K562 (cell line): ENCODE data around the gene KRT75. TPM values are rescaled to one million over a fixed set of nuclear protein-coding genes. Genes with fewer than 3 reads are reported as not detected.

Experiments
- ATAC-seq: fragments of 200-7000 bp; cut with Tn5 transposase; 3 replicates; pipeline ENCODE4 v1.9.1; 2020; ENCODE audit warnings: moderate library complexity
- BruUV-seq: library from RNA; stranded (reverse); fragments of 400-500 nt; replicated peaks from 2 replicates; lab custom pipeline; 2021; lab: Mats Ljungman, UMichigan
- CTCF ChIA-PET: fragments of 300-600 bp; formaldehyde crosslinking; extraction: SDS; loops from one replicate; lab custom pipeline; 2021; ENCODE audit warnings: low intra/inter-chr PET ratio; lab: Yijun Ruan, JAX
- POLR2A ChIA-PET: fragments of 300-600, 350-650 bp; sonication (Branson Sonifier 250); formaldehyde crosslinking; extraction: SDS; loops from one replicate; lab custom pipeline; 2021; ENCODE audit warnings: antibody characterized with exemption, inconsistent platforms; lab: Yijun Ruan, JAX
- DNase-seq, 4 experiments: peaks; one replicate each; pipeline versions ENCODE4 v3.0.0 to v3.0.0-alpha.2; 2011 to 2018; ENCODE audit warnings: low spot score in 3 of 4, mixed read lengths in 3 of 4; ENCODE audit errors: extremely low read depth in 1 of 4
- FAIRE-seq: peaks from 2 replicates; lab custom pipeline; 2011; peaks lifted over from hg19 to GRCh38; lab: Jason Lieb, UNC
- H2AFZ ChIP-seq: 2 replicates; pipeline ENCODE4 v1.6.0; 2011; ENCODE audit warnings: low read depth, low read length, control low read depth, inconsistent platforms
- H3K27ac ChIP-seq: fragments of 200-600 bp; 3 replicates; pipeline ENCODE4 v1.8.0; 2011; ENCODE audit warnings: low read depth, mild to moderate bottlenecking, control low read depth, inconsistent platforms, low read length, moderate library complexity, mixed read lengths; ENCODE audit errors: extremely low read depth
- H3K27me3 ChIP-seq, 2 experiments: fragments of 300-600 bp in 1 of 2; 2 replicates in 1 of 2; 3 replicates in 1 of 2; pipeline versions ENCODE4 v1.6.0 to v1.8.0; 2011; ENCODE audit warnings: inconsistent platforms in 2 of 2, low read length in 2 of 2, mild to moderate bottlenecking in 1 of 2, mixed read lengths in 1 of 2, moderate library complexity in 1 of 2; ENCODE audit not compliant: control insufficient read depth in 2 of 2, insufficient read depth in 2 of 2
- H3K36me3 ChIP-seq: fragments of 300-600 bp; 3 replicates; pipeline ENCODE4 v1.8.0; 2011; ENCODE audit warnings: mild to moderate bottlenecking, low read length, inconsistent platforms; ENCODE audit not compliant: control insufficient read depth, insufficient read depth
- H3K4me1 ChIP-seq, 2 experiments: fragments of 200-600 bp in 1 of 2; replicated peaks in 1 of 2; 2 replicates in 1 of 2; 3 replicates in 1 of 2; pipeline versions ENCODE4 v1.5.1 to v1.8.0; 2011; ENCODE audit warnings: inconsistent platforms in 2 of 2, low read length in 2 of 2, mild to moderate bottlenecking in 1 of 2, mixed read lengths in 1 of 2, moderate library complexity in 1 of 2; ENCODE audit not compliant: control insufficient read depth in 2 of 2, insufficient read depth in 2 of 2
- H3K4me2 ChIP-seq: 2 replicates; pipeline ENCODE4 v1.6.1; 2011; ENCODE audit warnings: low read length, control low read depth, inconsistent platforms, mixed read lengths; ENCODE audit not compliant: insufficient read depth
- H3K4me3 ChIP-seq: fragments of 200-600 bp; sonication (generic), shearing (Covaris generic); 2 replicates; pipeline ENCODE4 v1.5.1; 2016; ENCODE audit warnings: control low read depth, inconsistent platforms
- H3K79me2 ChIP-seq: fragments of 200-600 bp; 3 replicates; pipeline ENCODE4 v1.8.0; 2011; ENCODE audit warnings: low read length, inconsistent platforms; ENCODE audit not compliant: control insufficient read depth, insufficient read depth
- H3K9ac ChIP-seq, 2 experiments: 2 replicates each; pipeline versions ENCODE4 v1.6.0 to v1.6.1; 2011; ENCODE audit warnings: low read depth in 2 of 2, low read length in 2 of 2, control low read depth in 1 of 2, inconsistent platforms in 1 of 2, mild to moderate bottlenecking in 1 of 2, mixed read lengths in 1 of 2; ENCODE audit not compliant: insufficient read depth in 1 of 2
- H3K9me1 ChIP-seq: one replicate; pipeline ENCODE4 v1.6.0; 2011; ENCODE audit warnings: inconsistent platforms, mild to moderate bottlenecking, low read length, moderate library complexity; ENCODE audit not compliant: control insufficient read depth, insufficient read depth
- H3K9me3 ChIP-seq: replicated peaks from 2 replicates; pipeline ENCODE4 v1.5.1; 2011; ENCODE audit warnings: low read depth, low read length, inconsistent platforms; ENCODE audit not compliant: control insufficient read depth, insufficient read depth
- H4K20me1 ChIP-seq: replicated peaks from 2 replicates; pipeline ENCODE4 v1.6.1; 2011; ENCODE audit warnings: low read length, inconsistent platforms, mixed read lengths; ENCODE audit not compliant: control insufficient read depth, insufficient read depth
- ARNT ChIP-seq, 2 experiments: fragments of 450-650 bp; IDR thresholded peaks; 2 replicates each; pipeline ENCODE4 v1.6.1; 2016; ENCODE audit warnings: mild to moderate bottlenecking in 1 of 2
- CTCF ChIP-seq, 3 experiments: IDR thresholded peaks in 2 of 3; conservative IDR thresholded peaks in 1 of 3; 2 replicates each; pipeline ENCODE4 v1.5.1; 2011 to 2012; ENCODE audit warnings: low read length in 3 of 3, mild to moderate bottlenecking in 3 of 3, control low read depth in 2 of 3, improper control_type of control experiment in 1 of 3, inconsistent platforms in 1 of 3, low read depth in 1 of 3, mixed read lengths in 1 of 3, moderate library complexity in 1 of 3; ENCODE audit not compliant: insufficient read depth in 2 of 3
- ETV5 ChIP-seq: sonication (generic); formaldehyde crosslinking; IDR thresholded peaks from 2 replicates; pipeline ENCODE4 v1.4.0; 2020; ENCODE audit warnings: low read depth, mild to moderate bottlenecking, missing genetic modification reagents
- FOXO4 ChIP-seq: fragments of 450-650 bp; formaldehyde crosslinking; IDR thresholded peaks from 2 replicates; pipeline ENCODE4 v1.4.0; 2020; ENCODE audit warnings: mild to moderate bottlenecking, moderate library complexity
- FUS ChIP-seq: fragments of 200-400 bp; formaldehyde crosslinking; optimal IDR thresholded peaks from 2 replicates; pipeline ENCODE3; 2017; ENCODE audit warnings: low read depth, low read length
- MTA1 ChIP-seq: fragments of 450-650 bp; IDR thresholded peaks from 2 replicates; pipeline ENCODE4 v1.6.1; 2017; ENCODE audit warnings: borderline replicate concordance
- MYBL2 ChIP-seq, 2 experiments: fragments of 450-650 bp in 1 of 2; sonication (generic) in 1 of 2; formaldehyde crosslinking in 1 of 2; IDR thresholded peaks; 2 replicates each; pipeline versions ENCODE4 v1.6.1 to v1.8.1; 2017 to 2022; ENCODE audit warnings: borderline replicate concordance in 1 of 2, inconsistent platforms in 1 of 2, low read depth in 1 of 2, mild to moderate bottlenecking in 1 of 2, missing genetic modification reagents in 1 of 2, moderate library complexity in 1 of 2
- PCBP2 ChIP-seq: fragments of 200-400 bp; formaldehyde crosslinking; IDR thresholded peaks from 2 replicates; pipeline ENCODE4 v1.6.1; 2018; ENCODE audit warnings: low read length, low read depth, mild to moderate bottlenecking, moderate library complexity; ENCODE audit not compliant: poor library complexity, severe bottlenecking
- RAD21 ChIP-seq, 2 experiments: fragments of 250-450 bp in 1 of 2; fragments of 450-650 bp in 1 of 2; sonication (Bioruptor Pico) in 1 of 2; formaldehyde crosslinking in 1 of 2; IDR thresholded peaks in 1 of 2; conservative IDR thresholded peaks in 1 of 2; 2 replicates each; pipeline versions ENCODE4 v1.4.0 to v1.8.0; 2020 to 2022; ENCODE audit warnings: mild to moderate bottlenecking in 2 of 2, moderate library complexity in 1 of 2
- SMC3 ChIP-seq: conservative IDR thresholded peaks from 2 replicates; pipeline ENCODE4 v1.6.1; 2011; ENCODE audit warnings: low read depth, low read length, improper control_type of control experiment; ENCODE audit not compliant: insufficient read depth
- STAG1 ChIP-seq: sonication (generic); formaldehyde crosslinking; IDR thresholded peaks from 2 replicates; pipeline ENCODE4 v1.5.0; 2020; ENCODE audit warnings: missing genetic modification reagents, borderline replicate concordance
- TCF7 ChIP-seq: sonication (generic); IDR thresholded peaks from 2 replicates; pipeline ENCODE4 v1.6.1; 2016; ENCODE audit warnings: antibody characterized with exemption, borderline replicate concordance
- TOE1 ChIP-seq, 2 experiments: fragments of 450-650 bp in 1 of 2; sonication (generic) in 1 of 2; formaldehyde crosslinking in 1 of 2; IDR thresholded peaks; 2 replicates each; pipeline versions ENCODE4 v1.7.1 to v1.8.0; 2016 to 2022; ENCODE audit warnings: borderline replicate concordance in 2 of 2, mild to moderate bottlenecking in 2 of 2, antibody characterized with exemption in 1 of 2, inconsistent platforms in 1 of 2, low read depth in 1 of 2, missing genetic modification reagents in 1 of 2, moderate library complexity in 1 of 2
- XRCC4 ChIP-seq: IDR thresholded peaks from one replicate; pipeline ENCODE4 v1.6.1; 2011; ENCODE audit not compliant: insufficient read depth, insufficient read length; ENCODE audit errors: extremely low read depth
- ZNF146 ChIP-seq: IDR thresholded peaks from one replicate; pipeline ENCODE4 v1.6.1; 2018; ENCODE audit warnings: missing compliant biosample characterization; ENCODE audit not compliant: unreplicated experiment
- ZNF224 ChIP-seq: sonication (generic); formaldehyde crosslinking; IDR thresholded peaks from 2 replicates; pipeline ENCODE4 v1.8.0; 2022; ENCODE audit warnings: mild to moderate bottlenecking, missing genetic modification reagents
- ZNF436 ChIP-seq: fragments of 250-450, 450-650 bp; sonication (Bioruptor Pico); formaldehyde crosslinking; IDR thresholded peaks from 2 replicates; pipeline ENCODE4 v1.7.0; 2020; ENCODE audit warnings: mild to moderate bottlenecking
- WGBS: fragments of 100-300 bp; shearing (Covaris generic); methylation state at CpG from one replicate; pipeline ENCODE4 v1.1.6; 2016; ENCODE audit warnings: low coverage, mixed read lengths; ENCODE audit not compliant: insufficient coverage; ENCODE audit errors: missing lambda C conversion rate; 5-methylcytosine and 5-hydroxymethylcytosine counted together
- in situ Hi-C: fragments of 300-500 bp; cut with MboI; formaldehyde crosslinking; loops from 4 replicates; pipeline ENCODE4 v1.15.0; 2018; ENCODE audit warnings: inconsistent platforms, mixed read lengths
- intact Hi-C: fragments of 100-400 bp; cut with micrococcal nuclease; formaldehyde crosslinking; loops from 2 replicates; pipeline ENCODE4 v1.14.2; 2022
- polyA plus RNA-seq, 8 experiments: library from polyadenylated mRNA; depleted of rRNA in 4 of 8; stranded (reverse) in 5 of 8; unstranded in 3 of 8; fragments of >200 nt; fragmentation: Nextera tagmentation in 2 of 8; fragmentation: Illumina TruSeq in 1 of 8; extraction: Ambion mirVana in 2 of 8; extraction: Trizol in 1 of 8; gene quantifications; 2 replicates each; pipeline versions ENCODE4 v1.2.1 to v1.2.3, GENCODE V29; 2011 to 2014; ENCODE audit warnings: inconsistent platforms in 1 of 8, missing spikeins in 1 of 8
- total RNA-seq, 7 experiments: library from RNA; depleted of rRNA in 6 of 7; stranded (reverse); fragments of >200 nt in 6 of 7; fragmentation: Illumina TruSeq in 2 of 7; extraction: Trizol in 2 of 7; gene quantifications; 2 replicates each; pipeline versions ENCODE4 v1.2.1 to v1.2.3, GENCODE V29; 2011 to 2021; ENCODE audit warnings: low replicate concordance in 1 of 7

The KRT75 gene
- total and polyA plus RNA-seq, 9 of the 15 experiments (the other 6 are each of a cell fraction or from before 2014, with no cell fraction given): not detected

- in situ Hi-C loops: no loop called here
- H3K9ac ChIP-seq: no peak overlapping the region
- intact Hi-C loops: no loop called here
- 1% methylated on average over 8 of the region's 11 CpGs for WGBS
- no peak overlapping the region for H2AFZ ChIP-seq
- H3K4me1 ChIP-seq: no peaks in the 10 kb centered on the region
- ATAC-seq (peak; percentile 79), DNase-seq (peak; percentile 17 to 32 (median 30)), FAIRE-seq (peak; percentile 67)
- H4K20me1 ChIP-seq: 0 out of 2 replicates have a peak, but pooled peaks cover 4% of the 10 kb centered on the region
- no peak overlapping the region for H3K4me2 ChIP-seq
- BruUV-seq: no TSS peak
- no peak overlapping the region for H3K27ac ChIP-seq
- H3K9me1 ChIP-seq: no peaks in the 10 kb centered on the region
- peaks cover 0 to 36% of the 10 kb centered on the region in 2 experiments; a peak in 2 of 5 replicates for H3K27me3 ChIP-seq
- no peaks in the 10 kb centered on the region for H3K36me3 ChIP-seq
- no peaks in the 10 kb centered on the region for H3K79me2 ChIP-seq
- H3K9me3 ChIP-seq: no peaks in the 10 kb centered on the region
- ChIA-PET POLR2A (interaction anchor here (0.7 kb wide), 1 partner anchor 18 kb away, joined by 3 read pairs; no protein-coding TSS in a partner anchor), CTCF (interaction anchor here (1.0 to 1.2 kb wide), 2 partner anchors 488 to 489 kb away, joined by 3 to 5 read pairs; no protein-coding TSS in a partner anchor)
- H3K4me3 ChIP-seq: no peak overlapping the region
- TF ChIP-seq FOXO4 (CRISPR knock-in tag): no peak
- no peak for TF ChIP-seq TOE1 (IDR thresholded peaks at IDR 0.05; ENCODE audit: borderline replicate concordance)
- no peak for TF ChIP-seq TOE1 (CRISPR knock-in tag; IDR thresholded peaks at IDR 0.05; ENCODE audit: borderline replicate concordance, low read depth)
- TF ChIP-seq FUS: no peak
- TF ChIP-seq MTA1: no peak
- TF ChIP-seq SMC3: peak; percentile 64
- peak; percentile 36; the same call in 1 of the 2 replicates for TF ChIP-seq STAG1 (CRISPR knock-in tag)
- TF ChIP-seq PCBP2: no peak
- no peak for TF ChIP-seq XRCC4
- TF ChIP-seq RAD21 (CRISPR knock-in tag; conservative IDR thresholded peaks at IDR 0.05 in 1 of 2, IDR thresholded peaks at IDR 0.05 in 1 of 2): peak; percentile 29 to 59; a peak in 3 of 4 replicates
- TF ChIP-seq ARNT (IDR thresholded peaks at IDR 0.05): no peak
- no peak for TF ChIP-seq ZNF224 (CRISPR knock-in tag)
- no peak for TF ChIP-seq ZNF146 (CRISPR knock-in tag)
- TF ChIP-seq CTCF (IDR thresholded peaks at IDR 0.05 in 2 of 3, conservative IDR thresholded peaks at IDR 0.05 in 1 of 3; ENCODE audit: insufficient read depth in 2 of 3, low read depth in 1 of 3, low read length in 3 of 3): peak; percentile 47 to 67 (median 63)
- TF ChIP-seq MYBL2 (IDR thresholded peaks at IDR 0.05; ENCODE audit: low read depth): no peak
- TF ChIP-seq MYBL2 (CRISPR knock-in tag; IDR thresholded peaks at IDR 0.05; ENCODE audit: borderline replicate concordance): no peak
- TF ChIP-seq ZNF436 (CRISPR knock-in tag): no peak
- no peak for TF ChIP-seq TCF7
- TF ChIP-seq ETV5 (CRISPR knock-in tag): no peak
Measured at GRCh38 chr12:52390739-52391617, 43.2 kb downstream of the KRT75 start.
